ENCODE measurements around the gene FBXO47.

FBXO47 gene, protein sequence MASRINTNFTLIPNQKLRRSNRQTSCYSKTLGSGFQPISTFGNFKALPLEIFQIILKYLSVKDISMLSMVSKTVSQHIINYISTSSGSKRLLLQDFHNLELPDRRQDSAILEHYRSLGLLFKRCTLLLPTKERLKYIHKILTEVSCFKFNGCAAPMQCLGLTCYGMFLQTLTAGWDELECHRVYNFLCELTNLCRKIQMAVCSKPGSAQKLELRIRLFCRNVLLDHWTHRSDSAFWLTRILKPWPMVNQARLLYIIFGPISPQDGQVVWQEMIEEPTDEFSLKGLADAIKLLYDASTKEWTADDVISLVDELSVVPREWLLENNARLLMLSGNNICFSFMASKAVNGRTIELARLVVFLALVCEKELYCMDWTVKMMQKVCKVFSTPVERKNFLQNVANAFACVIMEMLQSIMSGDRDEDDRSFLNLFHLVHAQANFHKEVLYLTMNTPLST

DNA sequence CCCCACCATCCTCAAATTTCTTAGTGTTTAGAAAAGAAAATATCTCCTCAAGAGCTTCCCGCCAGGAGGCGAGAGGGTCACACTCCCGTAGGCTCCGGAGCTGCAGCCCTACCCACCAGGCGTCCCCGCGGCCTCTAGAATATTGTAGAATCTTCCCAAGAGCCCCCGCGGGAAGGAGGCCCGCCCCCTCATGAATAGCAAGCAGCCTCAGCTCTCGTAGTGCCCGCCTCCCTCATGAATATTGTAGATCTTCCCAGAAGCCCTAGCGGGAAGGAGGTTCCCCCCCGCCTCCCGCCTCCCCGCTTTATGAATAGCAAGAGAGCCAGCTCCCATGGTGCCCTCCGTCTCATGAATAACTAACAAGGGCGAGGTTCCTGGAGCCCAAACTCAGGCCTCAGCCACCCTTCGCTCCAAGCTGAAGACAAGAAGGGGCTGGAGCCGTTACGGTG, at the start of gene FBXO47:
Gene FBXO47, minus strand, starts transcription at position 114 of the 449 bp plus-strand sequence. CDS start 4,378 bp downstream, outside the sequence.
- Mint-ChIP-seq H3K27me3 (no peaks in the 10 kb centered on the region), H3K9me3 (ENCODE audit: low read depth) (no peaks in the 10 kb centered on the region), H3K27ac (peak within 1 kb of the TSS; percentile 89), H3K4me1 (ENCODE audit: low read depth) (peaks cover 16% of the 10 kb centered on the region), H3K4me3 (peak within 1 kb of the TSS; percentile 81), H3K36me3 (no peaks in the 10 kb centered on the region)

DNA sequence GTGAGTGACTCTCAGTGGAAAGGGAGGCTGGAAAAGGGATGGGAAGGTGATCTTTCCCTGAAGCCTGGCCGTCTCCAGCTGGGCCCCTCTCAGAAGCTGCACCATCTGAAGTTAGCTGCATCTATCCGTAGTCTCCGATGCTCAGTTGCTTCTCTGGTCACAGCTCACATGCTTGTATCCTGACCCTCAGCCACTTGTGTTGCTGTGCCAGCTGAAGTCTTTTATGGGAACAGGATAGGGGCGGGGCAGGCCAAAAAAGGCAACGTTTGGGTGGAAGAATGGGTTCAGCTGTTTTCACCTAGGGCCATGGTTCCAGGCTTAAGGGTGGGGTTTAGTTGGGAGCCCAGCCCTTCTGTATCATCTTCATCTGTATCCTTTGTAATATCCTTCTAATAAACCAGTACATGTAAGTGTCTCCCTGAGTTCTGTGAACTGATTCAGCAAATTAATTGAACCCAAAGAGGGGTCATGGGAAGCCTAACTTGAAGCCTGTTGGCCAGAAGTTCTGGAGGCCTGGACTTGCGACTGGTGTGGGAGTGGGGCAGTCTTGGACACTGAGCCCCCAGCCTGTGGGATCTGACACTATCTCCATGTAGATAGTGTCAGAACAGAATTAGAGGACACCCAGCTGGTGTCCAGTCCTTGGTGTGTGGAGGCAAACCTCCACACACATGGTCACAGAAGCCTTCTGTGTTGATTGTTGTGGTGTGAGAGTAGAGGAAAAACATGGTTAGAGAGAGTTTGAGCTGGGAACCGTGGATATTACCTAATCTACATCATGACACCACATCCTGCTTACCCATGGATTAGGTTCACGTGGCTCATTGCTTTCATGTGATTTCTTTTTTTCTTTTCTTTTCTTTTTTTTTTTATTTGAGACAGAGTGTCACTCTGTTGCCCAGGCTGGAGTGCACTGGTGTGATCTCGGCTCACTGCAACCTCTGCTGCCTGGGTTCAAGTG, 49.3 kb upstream of the FBXO47 start:
- H3K36me3 Mint-ChIP-seq: no peaks in the 10 kb centered on the region
- H3K4me3 Mint-ChIP-seq: peak overlapping the region; percentile 25
- H3K27ac Mint-ChIP-seq: peak overlapping the region; percentile 70
- H3K9me3 Mint-ChIP-seq (ENCODE audit: low read depth): no peaks in the 10 kb centered on the region
- peaks cover 27% of the 10 kb centered on the region for H3K4me1 Mint-ChIP-seq (ENCODE audit: low read depth)
- no peaks in the 10 kb centered on the region for H3K27me3 Mint-ChIP-seq

DNA sequence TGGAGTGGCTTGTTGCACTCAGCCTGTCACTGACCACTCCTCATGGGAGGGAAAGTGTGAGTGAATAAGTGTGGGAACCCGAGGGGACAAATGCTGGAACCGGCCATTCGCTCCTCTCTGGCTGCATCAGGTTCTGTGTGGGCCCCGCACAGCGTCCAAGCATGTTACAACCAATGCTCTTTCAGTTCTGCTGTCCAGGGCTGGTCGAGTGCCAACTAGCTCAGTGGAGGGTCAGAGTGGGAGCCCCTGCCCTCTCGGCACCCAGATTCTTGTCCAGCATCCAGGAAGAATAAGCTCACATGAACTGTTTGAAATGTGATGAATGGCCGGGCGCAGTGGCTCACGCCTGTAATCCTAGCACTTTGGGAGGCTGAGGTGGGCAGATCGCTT, 48.3 kb upstream of the FBXO47 start:
- no peaks in the 10 kb centered on the region for H3K36me3 Mint-ChIP-seq
- peaks cover 27% of the 10 kb centered on the region for H3K4me1 Mint-ChIP-seq (ENCODE audit: low read depth)
- H3K27me3 Mint-ChIP-seq: no peaks in the 10 kb centered on the region
- H3K9me3 Mint-ChIP-seq (ENCODE audit: low read depth): no peaks in the 10 kb centered on the region
- H3K4me3 Mint-ChIP-seq: no peak overlapping the region
- H3K27ac Mint-ChIP-seq: no peak overlapping the region

DNA sequence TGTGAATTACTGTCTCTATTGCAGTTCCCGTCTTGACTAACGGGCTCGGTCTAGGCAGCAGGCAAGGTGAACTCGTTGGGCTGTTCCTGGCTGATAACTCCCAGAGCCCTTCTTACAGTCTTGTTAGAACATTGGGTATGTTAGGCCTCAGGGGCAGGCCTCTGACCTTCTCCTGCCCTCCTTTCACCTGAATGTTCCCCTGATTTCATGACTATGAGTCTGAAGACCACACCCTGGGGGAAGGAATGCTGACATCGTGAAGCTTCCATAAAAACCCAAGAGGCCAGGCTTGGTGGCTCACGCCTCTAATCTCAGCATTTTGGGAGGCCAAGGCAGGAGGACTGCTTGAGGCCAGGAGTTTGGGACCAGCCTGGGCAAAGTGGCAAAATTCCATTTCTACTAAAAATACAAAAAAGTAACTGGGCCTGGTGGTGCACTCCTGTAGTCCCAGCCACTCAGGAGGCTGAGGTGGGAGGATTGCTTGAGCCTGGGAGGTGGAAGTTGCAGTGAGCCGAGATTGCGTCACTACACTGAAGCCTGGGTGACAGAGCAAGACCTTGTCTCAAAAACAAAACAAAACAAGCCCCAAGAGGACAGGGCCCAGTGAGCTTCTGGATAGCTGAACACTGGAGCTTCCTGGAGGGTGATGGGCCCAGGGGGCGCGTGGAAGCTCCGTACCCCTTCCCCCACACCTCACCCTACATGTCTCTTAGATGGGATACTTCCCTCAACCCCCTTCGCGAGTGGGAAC, 47.8 kb upstream of the FBXO47 start:
- Mint-ChIP-seq H3K4me1 (ENCODE audit: low read depth) (peaks cover 27% of the 10 kb centered on the region), H3K9me3 (ENCODE audit: low read depth) (no peaks in the 10 kb centered on the region), H3K27me3 (no peaks in the 10 kb centered on the region), H3K4me3 (no peak overlapping the region), H3K27ac (no peak overlapping the region), H3K36me3 (no peaks in the 10 kb centered on the region)

DNA sequence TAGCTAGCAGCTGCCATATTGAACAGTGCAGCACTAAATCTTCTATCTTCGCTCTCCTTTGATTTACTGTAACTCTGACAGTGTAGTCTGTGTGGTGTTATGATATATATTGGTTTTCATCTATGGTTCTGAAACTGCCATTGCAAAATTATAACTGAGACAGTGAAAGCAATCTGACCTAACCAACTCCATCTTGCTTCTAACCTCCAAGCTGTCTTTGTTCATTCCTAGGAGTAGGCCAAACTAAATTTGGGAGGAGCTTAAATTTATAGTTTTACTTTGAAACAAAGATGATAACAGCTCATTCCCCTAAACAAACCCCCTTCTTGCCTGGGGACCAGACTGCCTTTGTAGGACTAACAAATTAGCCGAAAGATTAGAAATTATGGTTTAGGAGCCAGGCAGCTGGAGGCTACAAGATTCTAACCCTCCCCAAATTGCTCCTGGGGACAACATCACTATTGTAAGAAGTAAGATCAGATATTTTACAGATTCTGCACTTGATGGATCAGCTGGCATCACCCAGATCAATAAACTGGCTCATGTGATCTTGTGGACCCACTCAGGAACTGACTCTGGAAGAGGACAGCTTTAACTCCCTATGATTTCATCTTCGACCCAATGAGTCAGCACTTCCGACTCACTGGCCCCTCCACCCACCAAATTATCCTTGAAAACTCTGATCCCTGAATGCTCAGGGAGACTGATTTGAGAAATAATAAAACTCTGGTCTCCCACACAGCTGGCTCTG, 47.0 kb upstream of the FBXO47 start:
- Mint-ChIP-seq H3K27ac (no peak overlapping the region), H3K4me3 (no peak overlapping the region), H3K9me3 (ENCODE audit: low read depth) (no peaks in the 10 kb centered on the region), H3K4me1 (ENCODE audit: low read depth) (peaks cover 27% of the 10 kb centered on the region), H3K27me3 (no peaks in the 10 kb centered on the region), H3K36me3 (no peaks in the 10 kb centered on the region)

DNA sequence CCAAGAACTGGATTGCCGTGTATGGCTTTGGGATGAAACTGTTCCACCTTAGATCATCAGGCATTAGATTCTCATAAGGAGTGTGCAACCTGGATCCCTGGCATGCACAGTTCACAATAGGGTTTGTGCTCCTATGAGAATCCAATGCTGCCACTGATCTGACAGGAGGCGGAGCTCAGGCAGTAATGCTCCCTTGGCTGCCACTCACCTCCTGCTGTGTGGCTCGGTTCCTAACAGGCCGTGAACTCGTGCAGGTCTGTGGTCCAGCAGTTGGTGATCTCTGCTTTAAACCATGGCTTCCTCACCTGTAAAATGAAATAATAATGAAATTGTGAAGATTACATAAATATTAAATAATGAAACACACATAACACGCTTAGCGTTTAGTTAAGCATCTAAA, 45.5 kb upstream of the FBXO47 start:
- no peaks in the 10 kb centered on the region for H3K36me3 Mint-ChIP-seq
- H3K27ac Mint-ChIP-seq: no peak overlapping the region
- H3K4me1 Mint-ChIP-seq (ENCODE audit: low read depth): peaks cover 15% of the 10 kb centered on the region
- no peaks in the 10 kb centered on the region for H3K9me3 Mint-ChIP-seq (ENCODE audit: low read depth)
- no peaks in the 10 kb centered on the region for H3K27me3 Mint-ChIP-seq
- no peak overlapping the region for H3K4me3 Mint-ChIP-seq

DNA sequence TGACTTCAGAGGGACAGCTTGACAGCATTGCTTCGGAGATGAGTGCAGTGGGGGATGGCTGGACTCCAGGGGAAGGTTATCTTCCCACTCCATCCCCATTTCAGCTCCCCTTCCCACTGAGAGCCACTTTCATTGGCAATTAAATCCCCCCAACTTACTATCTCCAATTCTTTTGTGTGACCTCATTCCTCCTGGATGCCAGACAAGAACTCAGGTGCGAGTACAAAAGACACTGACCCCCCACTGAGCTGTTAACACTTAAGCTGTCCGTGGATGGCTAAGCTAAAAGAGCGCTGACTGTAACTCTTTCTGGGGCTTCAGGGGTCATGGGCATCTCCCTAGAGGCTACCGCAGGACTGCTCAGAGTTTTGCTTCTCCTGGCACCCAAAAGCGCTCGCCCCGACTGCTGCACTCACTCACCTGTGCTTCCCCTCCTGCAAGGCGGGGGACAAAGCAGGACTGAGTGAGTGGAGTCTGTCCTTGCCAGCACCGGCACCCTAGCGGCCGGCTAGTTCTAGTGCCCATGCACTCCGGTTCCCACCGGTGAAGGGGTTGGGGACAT, 44.8 kb upstream of the FBXO47 start:
- no peak overlapping the region for H3K27ac Mint-ChIP-seq
- H3K4me3 Mint-ChIP-seq: no peak overlapping the region
- H3K9me3 Mint-ChIP-seq (ENCODE audit: low read depth): no peaks in the 10 kb centered on the region
- peaks cover 9% of the 10 kb centered on the region for H3K4me1 Mint-ChIP-seq (ENCODE audit: low read depth)
- H3K36me3 Mint-ChIP-seq: no peaks in the 10 kb centered on the region
- H3K27me3 Mint-ChIP-seq: no peaks in the 10 kb centered on the region

DNA sequence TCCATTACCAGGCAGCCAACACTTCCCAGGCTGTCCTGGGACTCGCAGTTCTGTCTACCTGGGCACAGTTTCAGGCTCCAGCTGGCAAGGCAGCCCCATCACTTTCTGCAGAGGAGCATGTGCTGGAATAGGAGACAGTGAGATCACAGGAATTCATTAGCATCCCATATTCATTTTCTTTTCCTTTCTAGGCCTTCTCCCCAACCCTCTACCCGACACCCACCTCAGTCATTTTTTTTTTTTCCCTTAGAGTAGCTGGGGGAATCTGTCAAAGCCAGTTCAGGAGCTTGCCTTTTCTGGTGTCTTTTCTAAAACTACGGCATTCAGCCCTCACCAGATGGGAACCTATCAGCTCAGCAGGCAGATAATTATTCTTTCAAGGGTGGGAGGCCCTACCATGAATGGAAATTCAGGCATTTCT, 42.4 kb upstream of the FBXO47 start:
- Mint-ChIP-seq H3K9me3 (ENCODE audit: low read depth) (no peaks in the 10 kb centered on the region), H3K27ac (no peak overlapping the region), H3K27me3 (no peaks in the 10 kb centered on the region), H3K36me3 (no peaks in the 10 kb centered on the region), H3K4me3 (no peak overlapping the region), H3K4me1 (ENCODE audit: low read depth) (peaks cover 2% of the 10 kb centered on the region)

DNA sequence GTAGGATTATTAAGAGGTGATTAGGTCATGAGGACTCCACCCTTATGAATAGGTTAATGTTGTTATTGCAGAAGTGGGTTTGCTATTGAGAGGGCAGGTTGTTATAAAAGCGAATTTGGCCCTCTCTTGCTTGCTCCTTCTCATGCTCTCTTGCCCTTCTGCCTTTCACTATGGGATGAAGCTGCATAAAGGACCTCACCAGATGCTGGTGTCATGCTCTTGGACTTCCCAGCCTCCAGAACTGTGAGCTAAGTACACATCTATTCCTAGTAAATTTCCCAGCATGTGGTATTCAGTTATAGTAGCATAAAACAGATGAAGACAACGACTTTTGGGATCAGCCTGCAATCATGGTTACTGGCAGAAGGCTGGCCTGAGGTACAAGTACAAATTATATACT, 41.4 kb upstream of the FBXO47 start:
- H3K27ac Mint-ChIP-seq: no peak overlapping the region
- H3K4me1 Mint-ChIP-seq (ENCODE audit: low read depth): peaks cover 8% of the 10 kb centered on the region
- no peaks in the 10 kb centered on the region for H3K9me3 Mint-ChIP-seq (ENCODE audit: low read depth)
- H3K36me3 Mint-ChIP-seq: no peaks in the 10 kb centered on the region
- no peak overlapping the region for H3K4me3 Mint-ChIP-seq
- H3K27me3 Mint-ChIP-seq: no peaks in the 10 kb centered on the region

DNA sequence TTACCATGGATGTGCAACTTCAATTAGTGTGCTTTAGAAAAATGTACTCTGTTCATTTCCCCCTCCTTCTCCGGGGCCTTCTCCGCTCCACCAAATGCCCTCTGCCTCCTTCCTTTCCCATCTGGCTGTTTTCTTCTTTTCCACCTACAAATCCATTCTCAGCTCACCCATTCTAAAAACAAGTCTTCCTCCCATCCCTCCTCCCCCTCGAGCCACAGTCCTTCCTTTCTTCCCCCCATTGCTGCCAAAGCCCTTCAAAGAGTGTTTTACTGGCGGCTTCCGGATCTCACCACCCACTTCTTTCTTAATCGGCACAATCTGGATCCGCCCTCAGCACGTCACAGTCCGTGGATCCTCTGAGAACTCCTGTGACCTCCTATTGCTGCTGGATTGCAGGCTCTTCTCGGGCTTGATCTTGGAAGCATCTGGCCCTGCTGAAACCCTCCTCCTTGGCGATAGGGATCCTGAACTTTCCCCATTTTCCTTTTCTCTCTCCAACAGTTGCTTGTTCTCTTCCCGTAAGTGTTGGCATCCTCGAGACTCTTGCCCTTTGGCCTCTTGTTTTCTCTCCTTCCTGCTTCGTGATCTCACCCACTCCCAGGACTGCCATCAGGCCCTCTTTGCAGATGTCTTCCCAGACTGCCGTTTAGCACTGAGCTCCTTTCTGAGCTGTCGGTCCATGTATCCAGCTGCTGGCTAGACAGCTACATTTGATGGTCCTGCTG, 36.0 kb upstream of the FBXO47 start:
- Mint-ChIP-seq H3K27ac (peak overlapping the region; percentile 19), H3K27me3 (no peaks in the 10 kb centered on the region), H3K36me3 (no peaks in the 10 kb centered on the region), H3K4me1 (ENCODE audit: low read depth) (peaks cover 29% of the 10 kb centered on the region), H3K9me3 (ENCODE audit: low read depth) (no peaks in the 10 kb centered on the region), H3K4me3 (peak overlapping the region; percentile 63)

DNA sequence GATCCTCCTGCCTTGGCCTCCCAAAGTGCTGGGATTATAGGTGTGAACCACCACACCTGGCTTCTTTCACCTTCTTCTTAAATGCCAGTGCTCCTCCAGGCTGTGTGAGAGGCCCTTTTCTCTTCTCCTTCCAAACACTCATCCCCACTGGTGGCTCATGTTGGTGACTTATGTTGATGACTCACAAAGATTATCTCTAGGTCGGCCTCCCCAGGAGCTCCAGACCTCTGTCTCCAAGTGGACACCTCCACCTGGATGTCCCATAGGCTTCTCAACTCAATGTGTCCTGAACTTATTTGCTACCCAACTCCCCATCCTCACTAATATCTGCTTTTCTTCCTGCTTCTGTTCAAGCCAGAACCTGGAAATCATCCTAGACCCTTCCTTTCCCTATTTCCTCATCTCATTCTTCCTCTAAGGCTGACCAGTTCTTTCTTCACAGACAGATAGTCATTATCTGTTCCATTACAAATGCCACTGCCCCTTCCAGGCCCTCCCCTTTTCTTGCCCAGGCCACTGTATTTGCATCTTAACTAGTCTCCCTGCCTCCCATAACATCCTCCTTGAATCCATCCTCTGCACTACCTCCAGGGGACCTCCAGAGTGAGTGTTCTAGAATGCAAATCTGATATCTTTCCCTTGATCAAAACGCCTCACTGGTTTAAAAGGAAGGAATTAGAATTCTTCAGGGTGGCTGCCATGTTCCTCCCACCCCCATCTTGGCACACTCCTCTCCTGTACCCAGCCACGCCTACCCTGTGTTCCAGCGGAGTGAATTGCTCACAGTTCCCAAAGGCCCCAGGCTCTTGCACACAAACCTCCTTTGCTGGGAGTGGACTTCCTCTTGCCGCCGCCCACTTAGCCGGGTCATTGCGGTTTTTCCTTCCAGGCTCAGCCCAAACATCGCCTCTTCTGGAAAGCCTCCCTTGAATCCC, 34.8 kb upstream of the FBXO47 start:
- Mint-ChIP-seq H3K27ac (no peak overlapping the region), H3K27me3 (no peaks in the 10 kb centered on the region), H3K4me3 (no peak overlapping the region), H3K4me1 (ENCODE audit: low read depth) (peaks cover 29% of the 10 kb centered on the region), H3K9me3 (ENCODE audit: low read depth) (peaks cover under 1% of the 10 kb centered on the region), H3K36me3 (no peaks in the 10 kb centered on the region)

DNA sequence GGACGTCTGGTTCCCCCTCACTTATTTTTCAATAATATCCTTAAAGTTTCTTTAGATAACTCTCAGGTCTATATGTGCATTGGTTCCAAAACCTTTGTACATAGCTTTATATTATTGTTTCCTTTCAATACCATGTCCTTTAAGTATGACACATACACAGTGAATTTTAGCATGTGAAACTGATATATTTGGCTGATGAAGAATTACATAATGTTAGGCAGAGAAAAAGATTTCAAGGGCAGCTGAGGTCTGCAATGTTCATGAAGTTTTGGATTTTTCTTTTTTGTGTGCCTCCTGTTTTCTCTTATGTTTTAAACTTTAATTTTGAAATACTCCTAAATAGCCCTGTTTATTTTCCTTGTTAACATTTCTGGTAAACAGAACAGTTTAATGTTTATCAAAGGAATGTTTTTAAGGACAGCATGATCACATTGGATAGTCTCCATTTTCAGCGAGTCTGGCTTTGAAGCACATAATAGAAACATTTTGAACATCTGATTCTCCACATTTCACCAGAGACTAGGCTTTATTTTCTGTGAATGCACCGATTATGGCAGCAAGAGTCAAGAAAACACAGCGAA, 32.9 kb upstream of the FBXO47 start:
- H3K4me3 Mint-ChIP-seq: no peak overlapping the region
- no peak overlapping the region for H3K27ac Mint-ChIP-seq
- H3K9me3 Mint-ChIP-seq (ENCODE audit: low read depth): peaks cover 8% of the 10 kb centered on the region
- H3K36me3 Mint-ChIP-seq: peaks cover 5% of the 10 kb centered on the region
- H3K27me3 Mint-ChIP-seq: no peaks in the 10 kb centered on the region
- H3K4me1 Mint-ChIP-seq (ENCODE audit: low read depth): peaks cover 29% of the 10 kb centered on the region
